Epithelial cell of esophagus (primary cell): ENCODE results near the gene HACD2.

Experiments used
- DNase-seq: peaks from one replicate; pipeline ENCODE4 v3.0.0; 2010; ENCODE audit warnings: low read depth
- H3K4me3 ChIP-seq: 2 replicates; pipeline ENCODE4 v1.5.1; 2011; ENCODE audit warnings: mild to moderate bottlenecking, low read length, control low read depth
- CTCF ChIP-seq: IDR thresholded peaks from 2 replicates; pipeline ENCODE4 v1.5.1; 2011; ENCODE audit warnings: low read depth, mild to moderate bottlenecking, low read length, control low read depth, inconsistent platforms; ENCODE audit not compliant: insufficient read depth; ENCODE audit errors: missing control alignments

Gene HACD2

DNA sequence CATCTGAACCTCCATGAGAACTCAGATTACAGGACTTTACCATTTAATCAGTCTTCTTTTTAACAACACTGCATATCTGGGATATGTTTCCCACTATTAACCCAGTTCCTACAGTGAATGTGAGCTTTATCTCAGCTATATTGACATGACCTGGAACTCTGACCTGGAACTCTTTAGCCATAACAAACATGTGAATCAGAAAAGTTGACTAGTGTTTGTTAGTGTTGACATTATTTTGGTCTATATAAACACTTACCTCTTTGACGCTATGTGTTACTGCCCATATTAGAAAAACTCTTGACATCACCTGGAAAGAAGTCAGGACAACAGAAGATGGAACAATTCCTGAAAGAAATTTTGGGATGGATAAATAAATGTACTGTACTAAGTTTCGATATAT is 56.7 kb downstream of the HACD2 start:
- no peak overlapping the region for H3K4me3 ChIP-seq
- TF ChIP-seq CTCF, result no peak
- no peak for DNase-seq

- TF ChIP-seq CTCF, result no peak
- no peak overlapping the region for H3K4me3 ChIP-seq
- no peak for DNase-seq
These were observed 57.8 kb downstream of the HACD2 start for GRCh38 chr3:123527046-123527445.

GRCh38 chr3:123526474-123526873 is 58.4 kb downstream of the HACD2 start:
- no peak overlapping the region for H3K4me3 ChIP-seq
- TF ChIP-seq CTCF, result no peak

GRCh38 chr3:123525433-123525832 is 59.4 kb downstream of the HACD2 start:
- no peak overlapping the region for H3K4me3 ChIP-seq
- no peak for TF ChIP-seq CTCF
- DNase-seq, result no peak

More at GRCh38 chr3:123526474-123526873, 58.4 kb downstream of the HACD2 start:
- no peak for DNase-seq

DNA sequence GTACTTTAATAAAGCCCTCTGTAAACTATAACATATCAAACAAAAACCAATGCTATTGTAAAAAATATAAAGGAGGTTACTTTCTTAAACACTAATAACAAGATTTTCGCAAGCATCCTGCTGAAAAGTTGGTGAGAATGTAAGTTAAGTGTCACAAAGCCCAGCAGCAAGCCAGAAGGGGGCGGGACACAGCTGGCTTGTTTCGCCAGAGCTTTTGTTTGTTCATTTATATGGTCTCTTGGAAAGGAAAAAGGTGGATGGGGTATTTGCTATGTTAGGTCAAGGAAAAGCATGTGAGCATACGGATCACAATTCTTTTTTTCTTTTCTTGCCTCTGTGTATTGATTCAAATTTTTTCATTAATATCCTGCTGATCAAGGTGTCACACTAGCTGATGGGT is 59.9 kb downstream of the HACD2 start:
- no peak for DNase-seq
- TF ChIP-seq CTCF, result no peak
- no peak overlapping the region for H3K4me3 ChIP-seq

DNA sequence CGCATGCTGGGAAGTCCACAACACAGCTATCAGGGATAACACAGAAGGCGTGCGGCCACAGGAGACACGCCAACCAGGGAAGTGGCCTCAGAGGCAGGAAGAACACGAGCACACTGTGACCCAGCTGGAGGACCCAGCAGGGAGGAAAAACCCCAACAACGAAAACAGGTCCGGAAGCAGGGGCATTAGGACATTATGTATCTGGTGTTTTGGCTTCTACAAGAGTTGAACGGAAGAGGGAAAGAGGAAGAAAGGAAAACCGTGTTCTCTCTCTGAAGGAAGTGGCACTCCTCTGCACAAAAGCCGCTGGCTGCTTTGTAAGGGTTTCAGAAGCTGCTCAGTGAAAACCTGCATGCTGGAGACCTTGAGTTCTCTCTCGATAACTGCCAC is 61.8 kb downstream of the HACD2 start:
- no peak for DNase-seq
- no peak overlapping the region for H3K4me3 ChIP-seq
- no peak for TF ChIP-seq CTCF

GRCh38 chr3:123522320-123523022 is 62.4 kb downstream of the HACD2 start:
- DNase-seq, result no peak
- no peak overlapping the region for H3K4me3 ChIP-seq
- TF ChIP-seq CTCF, result no peak
